22Rv1 (cell line): ENCODE data around the gene BOK.

Experiments used
- ZFX ChIP-seq: fragments of 450-650 bp; IDR thresholded peaks from 2 replicates; pipeline ENCODE4 v1.6.1; 2017; ENCODE audit warnings: antibody characterized with exemption, borderline replicate concordance
- TF ChIP-seq, protein P1 (sequence below): fragments of 450-650 bp; IDR thresholded peaks from 2 replicates; pipeline ENCODE4 v1.5.1; 2017; ENCODE audit warnings: mild to moderate bottlenecking

DNA sequence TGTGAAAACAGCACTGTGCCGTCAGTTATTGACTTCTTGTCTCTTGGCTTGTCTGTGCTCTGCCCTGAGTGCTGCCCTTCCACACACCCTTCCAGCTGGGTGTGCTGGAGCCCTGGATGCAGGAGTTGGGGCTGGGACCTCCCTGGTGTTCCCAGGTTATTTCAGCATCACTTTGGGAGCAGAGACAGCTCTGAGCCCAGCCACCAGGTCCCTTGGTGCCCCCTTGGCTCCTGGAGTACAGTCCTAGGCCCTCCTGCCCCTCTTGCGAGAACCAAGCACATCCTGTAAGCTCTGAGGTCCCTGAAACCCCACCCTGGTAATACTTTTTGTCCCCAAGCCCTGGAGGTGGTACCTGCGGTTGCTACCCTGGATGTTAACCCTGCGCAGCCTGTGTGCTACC lies 24.3 kb downstream of the BOK start:
- TF ChIP-seq, protein P1, sequence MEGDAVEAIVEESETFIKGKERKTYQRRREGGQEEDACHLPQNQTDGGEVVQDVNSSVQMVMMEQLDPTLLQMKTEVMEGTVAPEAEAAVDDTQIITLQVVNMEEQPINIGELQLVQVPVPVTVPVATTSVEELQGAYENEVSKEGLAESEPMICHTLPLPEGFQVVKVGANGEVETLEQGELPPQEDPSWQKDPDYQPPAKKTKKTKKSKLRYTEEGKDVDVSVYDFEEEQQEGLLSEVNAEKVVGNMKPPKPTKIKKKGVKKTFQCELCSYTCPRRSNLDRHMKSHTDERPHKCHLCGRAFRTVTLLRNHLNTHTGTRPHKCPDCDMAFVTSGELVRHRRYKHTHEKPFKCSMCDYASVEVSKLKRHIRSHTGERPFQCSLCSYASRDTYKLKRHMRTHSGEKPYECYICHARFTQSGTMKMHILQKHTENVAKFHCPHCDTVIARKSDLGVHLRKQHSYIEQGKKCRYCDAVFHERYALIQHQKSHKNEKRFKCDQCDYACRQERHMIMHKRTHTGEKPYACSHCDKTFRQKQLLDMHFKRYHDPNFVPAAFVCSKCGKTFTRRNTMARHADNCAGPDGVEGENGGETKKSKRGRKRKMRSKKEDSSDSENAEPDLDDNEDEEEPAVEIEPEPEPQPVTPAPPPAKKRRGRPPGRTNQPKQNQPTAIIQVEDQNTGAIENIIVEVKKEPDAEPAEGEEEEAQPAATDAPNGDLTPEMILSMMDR = no peak
- TF ChIP-seq ZFX = no peak
